DLD1 (cell line): ENCODE results near the gene CFAP61.

Experiments
- in situ Hi-C: cut with HindIII; loops from 2 replicates; pipeline ENCODE4 v1.10.0; 2017; ENCODE audit warnings: low sequenced_read_pairs

CFAP61 gene

GRCh38 chr20:20085071-20085470 lies 32.7 kb downstream of the CFAP61 start:
- in situ Hi-C loops: no loop called here

- in situ Hi-C loops: no loop called here
Observed at GRCh38 chr20:20085812-20086211, 33.5 kb downstream of the CFAP61 start.

GRCh38 chr20:20089018-20089417 lies 36.7 kb downstream of the CFAP61 start:
- in situ Hi-C loops: no loop called here

GRCh38 chr20:20089939-20090338 lies 37.6 kb downstream of the CFAP61 start:
- in situ Hi-C loops: no loop called here

- in situ Hi-C loops: no loop called here
Observed at GRCh38 chr20:20092827-20093226, 40.5 kb downstream of the CFAP61 start.

GRCh38 chr20:20094410-20094809 lies 42.1 kb downstream of the CFAP61 start:
- in situ Hi-C loops: no loop called here

GRCh38 chr20:20095114-20095872 lies 43.0 kb downstream of the CFAP61 start:
- in situ Hi-C loops: no loop called here

- in situ Hi-C loops: no loop called here
Observed at GRCh38 chr20:20096421-20096820, 44.1 kb downstream of the CFAP61 start.

- in situ Hi-C loops: loop anchor here (25.0 kb wide), 1 partner anchor 461 kb away; no protein-coding TSS in a partner anchor
Observed at GRCh38 chr20:20100881-20101280, 48.5 kb downstream of the CFAP61 start.

- in situ Hi-C loops: loop anchor here (25.0 kb wide), 1 partner anchor 460 kb away; no protein-coding TSS in a partner anchor
Observed at GRCh38 chr20:20102163-20102562, 49.8 kb downstream of the CFAP61 start.

- in situ Hi-C loops: loop anchor here (25.0 kb wide), 1 partner anchor 460 kb away; no protein-coding TSS in a partner anchor
Observed at GRCh38 chr20:20102716-20103258, 50.5 kb downstream of the CFAP61 start.

GRCh38 chr20:20103486-20103885 lies 51.2 kb downstream of the CFAP61 start:
- in situ Hi-C loops: loop anchor here (25.0 kb wide), 1 partner anchor 459 kb away; no protein-coding TSS in a partner anchor

- in situ Hi-C loops: loop anchor here (25.0 kb wide), 1 partner anchor 439 kb away; no protein-coding TSS in a partner anchor
Observed at GRCh38 chr20:20123187-20123586, 70.9 kb downstream of the CFAP61 start.

GRCh38 chr20:20130399-20130798 lies 78.1 kb downstream of the CFAP61 start:
- in situ Hi-C loops: no loop called here

- in situ Hi-C loops: no loop called here
Observed at GRCh38 chr20:20134941-20135575, 82.7 kb downstream of the CFAP61 start.

GRCh38 chr20:20136313-20136712 lies 84.0 kb downstream of the CFAP61 start:
- in situ Hi-C loops: no loop called here

- in situ Hi-C loops: no loop called here
Observed at GRCh38 chr20:20137851-20138250, 85.5 kb downstream of the CFAP61 start.

- in situ Hi-C loops: no loop called here
Observed at GRCh38 chr20:20138301-20139064, 86.2 kb downstream of the CFAP61 start.

GRCh38 chr20:20139403-20139802 lies 87.1 kb downstream of the CFAP61 start:
- in situ Hi-C loops: no loop called here

GRCh38 chr20:20143165-20143564 lies 90.8 kb downstream of the CFAP61 start:
- in situ Hi-C loops: no loop called here

GRCh38 chr20:20143646-20144045 lies 91.3 kb downstream of the CFAP61 start:
- in situ Hi-C loops: no loop called here
